ENCODE measurements around the gene ABTB1.

ABTB1 gene

GRCh38 chr3:127718245-127718915 lies 45.6 kb downstream of the ABTB1 start:
- no peak overlapping the region for H3K4me3 ChIP-seq (ENCODE audit: low read depth, low read length)
- H3K36me3 ChIP-seq (ENCODE audit: control insufficient read depth, insufficient read depth, low read length): no peaks in the 10 kb centered on the region
- H3K9ac ChIP-seq (ENCODE audit: low read length): no peak overlapping the region
- H3K27ac ChIP-seq (ENCODE audit: low read depth, low read length): no peak overlapping the region
- H3K27me3 ChIP-seq (ENCODE audit: control insufficient read depth, insufficient read depth, low read length): peaks cover 4% of the 10 kb centered on the region; the same call in 1 of the 2 replicates
- no peaks in the 10 kb centered on the region for H3K9me3 ChIP-seq (ENCODE audit: control insufficient read depth, insufficient read depth, low read depth, low read length)
- H3K4me1 ChIP-seq (ENCODE audit: control insufficient read depth, insufficient read depth, low read length): peaks cover 22% of the 10 kb centered on the region; the same call in 1 of the 2 replicates

- Histone ChIP-seq H3K9me3 (ENCODE audit: control insufficient read depth, insufficient read depth, low read depth, low read length) (peaks cover 3% of the 10 kb centered on the region; the same call in 1 of the 2 replicates), H3K9ac (ENCODE audit: low read length) (no peak overlapping the region), H3K27me3 (ENCODE audit: control insufficient read depth, insufficient read depth, low read length) (peaks cover 4% of the 10 kb centered on the region; the same call in 1 of the 2 replicates), H3K27ac (ENCODE audit: low read depth, low read length) (no peak overlapping the region), H3K36me3 (ENCODE audit: control insufficient read depth, insufficient read depth, low read length) (no peaks in the 10 kb centered on the region), H3K4me1 (ENCODE audit: control insufficient read depth, insufficient read depth, low read length) (peaks cover 18% of the 10 kb centered on the region; the same call in 1 of the 2 replicates), H3K4me3 (ENCODE audit: low read depth, low read length) (no peak overlapping the region)
These were observed 46.2 kb downstream of the ABTB1 start for GRCh38 chr3:127718916-127719290.

GRCh38 chr3:127719369-127719768 lies 46.6 kb downstream of the ABTB1 start:
- Histone ChIP-seq H3K4me1 (ENCODE audit: control insufficient read depth, insufficient read depth, low read length) (peaks cover 15% of the 10 kb centered on the region; the same call in 1 of the 2 replicates), H3K27ac (ENCODE audit: low read depth, low read length) (no peak overlapping the region), H3K4me3 (ENCODE audit: low read depth, low read length) (no peak overlapping the region), H3K9me3 (ENCODE audit: control insufficient read depth, insufficient read depth, low read depth, low read length) (peaks cover 3% of the 10 kb centered on the region; the same call in 1 of the 2 replicates), H3K27me3 (ENCODE audit: control insufficient read depth, insufficient read depth, low read length) (peaks cover 4% of the 10 kb centered on the region; the same call in 1 of the 2 replicates), H3K9ac (ENCODE audit: low read length) (no peak overlapping the region), H3K36me3 (ENCODE audit: control insufficient read depth, insufficient read depth, low read length) (no peaks in the 10 kb centered on the region)

GRCh38 chr3:127720161-127720823 lies 47.5 kb downstream of the ABTB1 start:
- H3K9me3 ChIP-seq (ENCODE audit: control insufficient read depth, insufficient read depth, low read depth, low read length): peaks cover 7% of the 10 kb centered on the region
- no peak overlapping the region for H3K9ac ChIP-seq (ENCODE audit: low read length)
- peaks cover 4% of the 10 kb centered on the region; the same call in 1 of the 2 replicates for H3K27me3 ChIP-seq (ENCODE audit: control insufficient read depth, insufficient read depth, low read length)
- H3K36me3 ChIP-seq (ENCODE audit: control insufficient read depth, insufficient read depth, low read length): no peaks in the 10 kb centered on the region
- no peak overlapping the region for H3K27ac ChIP-seq (ENCODE audit: low read depth, low read length)
- H3K4me1 ChIP-seq (ENCODE audit: control insufficient read depth, insufficient read depth, low read length): peaks cover 14% of the 10 kb centered on the region; the same call in 1 of the 2 replicates
- no peak overlapping the region for H3K4me3 ChIP-seq (ENCODE audit: low read depth, low read length)

- Histone ChIP-seq H3K9me3 (ENCODE audit: control insufficient read depth, insufficient read depth, low read depth, low read length) (peaks cover 7% of the 10 kb centered on the region), H3K27me3 (ENCODE audit: control insufficient read depth, insufficient read depth, low read length) (peaks cover 4% of the 10 kb centered on the region; the same call in 1 of the 2 replicates), H3K36me3 (ENCODE audit: control insufficient read depth, insufficient read depth, low read length) (no peaks in the 10 kb centered on the region), H3K9ac (ENCODE audit: low read length) (no peak overlapping the region), H3K4me1 (ENCODE audit: control insufficient read depth, insufficient read depth, low read length) (peaks cover 14% of the 10 kb centered on the region; the same call in 1 of the 2 replicates), H3K4me3 (ENCODE audit: low read depth, low read length) (no peak overlapping the region), H3K27ac (ENCODE audit: low read depth, low read length) (no peak overlapping the region)
These were observed 48.5 kb downstream of the ABTB1 start for GRCh38 chr3:127720985-127721935.

- no peak overlapping the region for H3K4me3 ChIP-seq (ENCODE audit: low read depth, low read length)
- H3K36me3 ChIP-seq (ENCODE audit: control insufficient read depth, insufficient read depth, low read length): no peaks in the 10 kb centered on the region
- no peak overlapping the region for H3K9ac ChIP-seq (ENCODE audit: low read length)
- H3K27me3 ChIP-seq (ENCODE audit: control insufficient read depth, insufficient read depth, low read length): peaks cover 4% of the 10 kb centered on the region; the same call in 1 of the 2 replicates
- peaks cover 14% of the 10 kb centered on the region; the same call in 1 of the 2 replicates for H3K4me1 ChIP-seq (ENCODE audit: control insufficient read depth, insufficient read depth, low read length)
- H3K27ac ChIP-seq (ENCODE audit: low read depth, low read length): no peak overlapping the region
- H3K9me3 ChIP-seq (ENCODE audit: control insufficient read depth, insufficient read depth, low read depth, low read length): peaks cover 7% of the 10 kb centered on the region
These were observed 49.5 kb downstream of the ABTB1 start for GRCh38 chr3:127722091-127722784.

GRCh38 chr3:127723011-127723567 lies 50.3 kb downstream of the ABTB1 start:
- no peaks in the 10 kb centered on the region for H3K36me3 ChIP-seq (ENCODE audit: control insufficient read depth, insufficient read depth, low read length)
- H3K4me3 ChIP-seq (ENCODE audit: low read depth, low read length): no peak overlapping the region
- peaks cover 7% of the 10 kb centered on the region for H3K9me3 ChIP-seq (ENCODE audit: control insufficient read depth, insufficient read depth, low read depth, low read length)
- peaks cover 4% of the 10 kb centered on the region; the same call in 1 of the 2 replicates for H3K27me3 ChIP-seq (ENCODE audit: control insufficient read depth, insufficient read depth, low read length)
- H3K27ac ChIP-seq (ENCODE audit: low read depth, low read length): no peak overlapping the region
- H3K4me1 ChIP-seq (ENCODE audit: control insufficient read depth, insufficient read depth, low read length): peaks cover 14% of the 10 kb centered on the region; the same call in 1 of the 2 replicates
- no peak overlapping the region for H3K9ac ChIP-seq (ENCODE audit: low read length)

GRCh38 chr3:127726894-127727293 lies 54.1 kb downstream of the ABTB1 start:
- Histone ChIP-seq H3K9me3 (ENCODE audit: control insufficient read depth, insufficient read depth, low read depth, low read length) (peaks cover 7% of the 10 kb centered on the region), H3K9ac (ENCODE audit: low read length) (no peak overlapping the region), H3K4me1 (ENCODE audit: control insufficient read depth, insufficient read depth, low read length) (peaks cover 19% of the 10 kb centered on the region; the same call in 1 of the 2 replicates), H3K36me3 (ENCODE audit: control insufficient read depth, insufficient read depth, low read length) (no peaks in the 10 kb centered on the region), H3K27me3 (ENCODE audit: control insufficient read depth, insufficient read depth, low read length) (peaks cover 6% of the 10 kb centered on the region; the same call in 1 of the 2 replicates), H3K27ac (ENCODE audit: low read depth, low read length) (no peak overlapping the region), H3K4me3 (ENCODE audit: low read depth, low read length) (no peak overlapping the region)

GRCh38 chr3:127728417-127729015 lies 55.8 kb downstream of the ABTB1 start:
- Histone ChIP-seq H3K36me3 (ENCODE audit: control insufficient read depth, insufficient read depth, low read length) (no peaks in the 10 kb centered on the region), H3K4me1 (ENCODE audit: control insufficient read depth, insufficient read depth, low read length) (peaks cover 14% of the 10 kb centered on the region), H3K27ac (ENCODE audit: low read depth, low read length) (no peak overlapping the region), H3K9me3 (ENCODE audit: control insufficient read depth, insufficient read depth, low read depth, low read length) (peaks cover 7% of the 10 kb centered on the region), H3K9ac (ENCODE audit: low read length) (no peak overlapping the region), H3K27me3 (ENCODE audit: control insufficient read depth, insufficient read depth, low read length) (peaks cover 11% of the 10 kb centered on the region; the same call in 1 of the 2 replicates), H3K4me3 (ENCODE audit: low read depth, low read length) (no peak overlapping the region)

All from HUES6 (cell line).